Activated CD8-positive, alpha-beta memory T cell treated with anti-CD3 and anti-CD28 coated beads for 48 hours (primary cell): ENCODE measurements around the gene RHOT2.

Experiments
- DNase-seq, 3 experiments: peaks; one replicate each; pipeline ENCODE4 v3.0.0-alpha.2; 2020; ENCODE audit warnings: low read depth in 2 of 3, low spot score in 2 of 3

RHOT2 gene

GRCh38 chr16:667780-668518 is at the start of gene RHOT2:
Gene RHOT2 (plus strand): TSS chr16:668132. CDS start chr16:668200, 68 bp downstream.
- peak; percentile 87 to 95 (median 92) for DNase-seq

DNA sequence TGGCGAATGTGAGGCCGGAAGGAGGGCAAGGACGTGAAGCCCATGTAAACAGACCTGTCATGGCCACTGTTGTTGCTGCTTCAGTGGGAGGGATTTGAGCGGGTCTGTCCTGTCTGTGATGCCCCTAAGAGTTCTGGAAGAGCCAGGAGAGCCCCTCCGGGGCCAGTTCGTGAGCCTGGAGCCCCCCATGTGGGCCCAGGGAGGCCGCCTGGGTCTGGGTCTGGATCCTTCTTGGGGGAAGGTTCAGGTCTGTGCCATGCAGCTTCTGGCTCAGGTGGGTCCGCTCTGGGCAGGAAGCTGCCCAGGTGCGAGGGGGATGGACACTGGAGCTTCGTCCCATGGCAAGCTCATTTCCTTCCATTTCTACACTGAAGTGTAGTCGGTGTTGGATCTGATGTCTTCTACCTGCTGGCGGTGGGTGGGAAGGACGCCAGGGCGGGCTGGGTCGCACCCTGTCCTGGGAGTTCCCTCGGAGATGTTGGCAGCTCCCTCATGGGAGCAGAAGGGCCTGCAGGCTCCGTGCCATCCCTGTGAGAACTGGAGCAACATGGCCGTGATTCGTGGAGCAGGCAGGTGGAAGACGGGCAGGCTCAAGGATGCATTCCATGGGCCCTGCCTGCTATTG is 48.3 kb upstream of the RHOT2 start:
- DNase-seq = no peak

- DNase-seq = no peak
Measured at GRCh38 chr16:620700-621525, 47.0 kb upstream of the RHOT2 start.

- DNase-seq = no peak
Measured at GRCh38 chr16:621526-622105, 46.3 kb upstream of the RHOT2 start.

- no peak for DNase-seq
Measured at GRCh38 chr16:622920-623280, 45.0 kb upstream of the RHOT2 start.

GRCh38 chr16:624526-625070 is 43.3 kb upstream of the RHOT2 start:
- DNase-seq = no peak

DNA sequence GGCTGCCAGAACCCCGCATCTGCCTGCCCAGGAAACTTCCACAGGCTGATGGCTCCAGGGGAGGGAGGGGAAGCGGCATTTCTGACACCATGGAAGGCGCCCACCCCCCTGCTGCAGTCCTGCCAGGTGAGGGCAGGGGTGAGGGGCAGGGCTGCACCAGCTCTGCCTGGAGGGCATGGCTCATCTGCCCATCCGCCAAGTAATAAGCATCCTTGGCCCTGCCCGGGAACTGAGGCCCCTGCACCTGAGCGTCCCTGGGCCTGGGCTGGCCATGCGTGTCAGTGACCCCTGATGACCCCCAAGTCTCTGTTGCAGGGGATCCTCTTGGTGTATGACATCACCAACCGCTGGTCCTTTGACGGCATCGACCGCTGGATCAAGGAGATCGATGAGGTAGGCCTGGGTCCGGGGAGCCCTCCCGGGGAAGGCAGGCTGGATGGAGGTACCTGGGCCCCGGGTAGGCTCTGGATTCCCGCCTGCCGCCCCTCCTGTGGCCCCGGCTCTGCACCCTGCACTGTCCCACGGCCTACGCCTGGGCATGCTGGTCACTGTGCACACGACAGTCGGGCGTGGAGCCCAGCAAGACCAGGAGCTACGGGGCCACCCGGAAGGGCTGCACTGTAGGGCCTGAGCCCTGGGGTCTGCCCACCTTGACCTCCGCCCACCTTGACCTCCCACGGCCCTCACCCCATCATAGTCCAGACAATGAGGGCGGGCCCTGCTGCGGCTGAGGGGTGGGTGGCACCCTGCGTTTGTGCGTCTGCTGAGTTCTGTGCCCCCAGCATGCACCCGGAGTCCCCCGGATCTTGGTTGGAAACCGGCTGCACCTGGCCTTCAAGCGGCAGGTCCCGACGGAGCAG is 42.6 kb upstream of the RHOT2 start:
- no peak for DNase-seq

DNA sequence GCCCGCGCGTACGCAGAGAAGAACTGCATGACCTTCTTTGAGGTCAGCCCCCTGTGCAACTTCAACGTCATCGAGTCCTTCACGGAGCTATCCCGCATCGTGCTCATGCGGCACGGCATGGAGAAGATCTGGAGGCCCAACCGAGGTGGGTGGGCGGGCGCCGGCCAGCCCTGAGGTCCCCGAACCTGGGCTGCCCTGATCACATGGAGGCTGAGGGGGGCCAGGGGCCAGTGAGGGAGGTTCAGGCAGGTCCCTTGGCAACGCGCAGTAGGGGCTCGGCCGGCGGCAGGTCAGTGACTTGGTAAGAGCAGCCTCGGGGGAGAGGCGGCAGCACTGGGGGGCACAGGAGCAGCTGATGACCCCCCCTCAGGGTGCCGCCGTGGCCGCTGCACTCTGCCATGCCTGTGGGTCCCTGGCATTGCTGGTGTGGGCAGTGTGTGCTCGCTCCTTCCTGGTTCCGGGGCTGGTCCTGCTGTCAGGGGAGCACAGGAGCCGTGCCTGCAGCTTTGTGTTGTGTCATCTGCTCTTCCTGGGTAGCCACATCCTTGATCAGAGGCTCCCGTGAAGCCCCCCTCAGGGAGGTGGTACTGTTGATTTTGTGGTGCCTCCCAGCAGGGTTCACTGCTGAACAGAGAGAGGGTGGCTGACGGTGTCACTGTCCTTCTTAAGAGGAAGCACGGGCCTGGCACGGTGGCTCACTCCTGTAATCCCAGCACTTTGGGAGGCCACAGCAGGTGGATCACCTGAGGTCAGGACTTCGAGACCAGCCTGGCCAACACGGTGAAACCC is 41.8 kb upstream of the RHOT2 start:
- no peak for DNase-seq

- no peak for DNase-seq
Measured at GRCh38 chr16:626787-627453, 41.0 kb upstream of the RHOT2 start.

- DNase-seq = no peak
Measured at GRCh38 chr16:627454-628239, 40.3 kb upstream of the RHOT2 start.

DNA sequence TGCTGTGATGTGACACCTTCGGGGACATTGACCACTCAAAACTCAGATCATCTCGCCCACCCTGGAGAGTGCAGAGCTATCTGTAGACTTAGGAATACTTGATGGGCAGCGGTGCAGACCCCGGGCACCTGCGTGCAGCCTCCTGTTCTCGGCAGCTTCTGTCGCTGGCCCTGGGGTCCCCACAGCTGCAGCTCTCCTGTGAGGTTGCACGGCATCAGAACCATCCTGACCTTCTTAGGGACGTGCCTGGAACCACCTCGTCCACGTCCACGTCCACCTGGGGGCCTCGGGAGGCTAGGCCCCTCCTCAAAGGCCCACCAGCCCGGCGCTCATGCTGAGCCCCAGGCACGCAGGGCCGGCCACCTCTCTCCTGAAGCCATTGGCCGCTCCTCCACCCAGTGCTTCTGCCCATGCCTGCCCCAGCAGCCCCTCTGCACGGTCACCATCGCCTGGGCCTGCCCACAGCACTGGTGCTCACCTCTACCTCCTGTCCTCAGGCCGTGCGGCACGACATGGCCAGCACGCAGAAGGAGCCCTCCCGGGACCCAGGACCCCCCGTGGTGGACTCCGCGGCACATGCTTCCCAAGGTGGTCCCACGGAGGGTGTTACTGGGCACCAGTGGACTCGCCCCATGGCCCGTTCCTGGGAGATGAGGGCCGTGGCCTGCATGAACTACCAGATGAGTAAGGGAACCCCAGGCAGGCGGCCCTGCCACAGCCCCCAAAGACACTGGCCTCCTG is 39.4 kb upstream of the RHOT2 start:
- DNase-seq = no peak

- no peak for DNase-seq
Measured at GRCh38 chr16:629185-629832, 38.6 kb upstream of the RHOT2 start.

- DNase-seq = no peak
Measured at GRCh38 chr16:629833-630248, 38.1 kb upstream of the RHOT2 start.

- no peak for DNase-seq
Measured at GRCh38 chr16:630249-630814, 37.6 kb upstream of the RHOT2 start.

GRCh38 chr16:630815-631405 is 37.0 kb upstream of the RHOT2 start, which contains the start of gene WFIKKN1:
Gene WFIKKN1 (plus strand): TSS chr16:630985. CDS start chr16:631254, 269 bp downstream.
- no peak for DNase-seq

- no peak for DNase-seq
Measured at GRCh38 chr16:631808-632358, 36.0 kb upstream of the RHOT2 start.
